H1 (cell line): ENCODE measurements around the gene CDH11.

Experiments
- CEBPB ChIP-seq: IDR thresholded peaks from 2 replicates; pipeline ENCODE4 v1.6.1; 2012; ENCODE audit warnings: low read depth, low read length
- CHD2 ChIP-seq: IDR thresholded peaks from 2 replicates; pipeline ENCODE4 v1.6.1; 2012; ENCODE audit warnings: low read length, improper control_type of control experiment
- CTCF ChIP-seq, 3 experiments: IDR thresholded peaks; 1 replicate in 2 of 3; 2 replicates in 1 of 3; pipeline versions ENCODE4 v1.5.1 to v1.6.1; 2011; ENCODE audit warnings: low read length in 3 of 3, mild to moderate bottlenecking in 3 of 3, inconsistent platforms in 2 of 3, low read depth in 1 of 3, moderate library complexity in 1 of 3; ENCODE audit not compliant: insufficient read depth in 1 of 3; ENCODE audit errors: control extremely low read depth in 1 of 3
- FOSL1 ChIP-seq: IDR thresholded peaks from 2 replicates; pipeline ENCODE4 v1.6.1; 2011; ENCODE audit warnings: mild to moderate bottlenecking, low read depth, low read length, moderate library complexity; ENCODE audit not compliant: insufficient read depth
- JUN ChIP-seq: IDR thresholded peaks from 2 replicates; pipeline ENCODE4 v1.6.1; 2011; ENCODE audit warnings: low read depth, mild to moderate bottlenecking, improper control_type of control experiment, low read length

DNA sequence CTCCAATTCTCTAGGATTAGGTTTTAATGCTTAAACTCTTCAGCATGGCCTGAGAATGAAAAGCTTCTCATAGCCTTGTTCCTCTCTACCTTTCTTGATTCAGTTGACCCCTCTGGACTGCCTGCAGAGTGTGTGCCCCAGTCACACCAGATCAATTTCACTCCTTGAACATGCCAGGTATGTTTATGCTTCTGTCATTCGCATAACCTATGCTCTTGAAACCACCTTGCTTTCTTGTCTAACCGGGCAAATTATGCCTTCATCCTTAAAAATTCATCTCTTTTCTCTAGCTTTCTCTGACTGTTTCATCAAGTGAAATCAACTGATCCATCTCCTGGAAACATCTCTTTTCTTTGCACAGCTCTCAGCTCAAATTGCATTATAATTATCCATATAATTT is 42.3 kb downstream of the CDH11 start:
- TF ChIP-seq CHD2: no peak
- TF ChIP-seq JUN: no peak
- no peak for TF ChIP-seq CEBPB
- TF ChIP-seq CTCF (IDR thresholded peaks at IDR 0.05; ENCODE audit: control extremely low read depth in 1 of 3, insufficient read depth in 1 of 3, low read depth in 1 of 3, low read length in 3 of 3): no peak
- no peak for TF ChIP-seq FOSL1
